HTR-8/SVneo (cell line): Measurements from ENCODE around the gene PPP4R2.

ENCODE experiments used
- DNase-seq: peaks from one replicate; pipeline ENCODE4 v3.0.0; 2011; ENCODE audit warnings: low spot score, mixed read lengths; ENCODE audit not compliant: insufficient read length
- FAIRE-seq: peaks from 2 replicates; lab custom pipeline; 2011; peaks lifted over from hg19 to GRCh38; lab: Jason Lieb, UNC

The PPP4R2 gene

DNA sequence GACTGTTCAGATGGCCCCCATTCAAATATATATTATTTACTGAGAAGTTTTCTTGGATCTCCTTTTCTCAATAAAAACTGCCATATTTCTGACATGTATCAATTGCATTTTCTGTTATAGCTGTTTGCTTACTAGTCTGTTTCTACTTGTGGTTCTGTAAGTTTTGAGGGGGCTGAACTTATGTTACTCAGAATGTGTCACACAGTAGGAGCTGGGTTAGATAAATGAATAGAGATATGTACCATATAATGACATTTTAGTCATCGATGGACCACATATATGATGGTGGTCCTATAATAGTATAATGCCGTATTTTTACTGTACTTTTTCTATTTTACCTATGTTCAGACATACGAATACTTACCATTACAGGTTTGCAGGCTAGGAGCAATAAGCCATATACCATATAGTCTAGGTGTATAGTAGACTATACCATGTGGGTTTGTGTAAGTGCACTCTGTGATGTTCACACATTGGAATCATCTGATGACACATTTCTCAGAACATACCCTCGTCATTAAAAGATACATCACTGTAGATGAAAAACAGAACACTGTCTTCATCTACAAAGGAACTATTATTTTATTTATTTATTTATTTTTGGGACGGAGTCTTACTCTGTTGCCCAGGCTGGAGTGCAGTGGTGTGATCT is 22.3 kb downstream of the PPP4R2 start:
- DNase-seq (no peak), FAIRE-seq (no peak)

DNA sequence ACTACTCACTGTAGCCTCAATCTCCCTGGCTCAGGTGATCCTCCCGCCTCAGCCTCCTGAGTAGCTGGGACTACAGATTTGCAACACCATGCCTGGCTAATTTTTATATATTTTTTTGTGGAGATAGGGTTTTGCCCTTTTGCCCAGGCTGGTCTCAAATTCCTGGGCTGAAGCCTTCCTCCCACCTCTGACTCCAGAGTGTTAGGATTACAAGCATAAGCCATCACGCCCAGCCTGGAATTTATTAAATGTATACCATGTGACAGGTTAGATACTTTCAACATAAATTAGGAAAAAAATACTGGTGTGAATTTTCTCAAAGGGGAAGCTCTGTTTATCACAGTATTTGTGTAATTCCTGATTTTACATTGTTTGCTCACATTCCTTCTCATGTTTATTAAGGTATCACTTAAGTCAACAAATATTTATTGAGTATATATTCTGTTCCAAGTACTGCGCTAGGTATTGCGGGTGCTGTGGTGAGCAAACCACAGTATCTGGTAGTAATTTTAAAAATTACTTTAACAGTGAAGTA is 24.8 kb downstream of the PPP4R2 start:
- DNase-seq: no peak
- no peak for FAIRE-seq

GRCh38 chr3:73024836-73025235 is 28.2 kb downstream of the PPP4R2 start:
- DNase-seq (no peak), FAIRE-seq (no peak)

DNA sequence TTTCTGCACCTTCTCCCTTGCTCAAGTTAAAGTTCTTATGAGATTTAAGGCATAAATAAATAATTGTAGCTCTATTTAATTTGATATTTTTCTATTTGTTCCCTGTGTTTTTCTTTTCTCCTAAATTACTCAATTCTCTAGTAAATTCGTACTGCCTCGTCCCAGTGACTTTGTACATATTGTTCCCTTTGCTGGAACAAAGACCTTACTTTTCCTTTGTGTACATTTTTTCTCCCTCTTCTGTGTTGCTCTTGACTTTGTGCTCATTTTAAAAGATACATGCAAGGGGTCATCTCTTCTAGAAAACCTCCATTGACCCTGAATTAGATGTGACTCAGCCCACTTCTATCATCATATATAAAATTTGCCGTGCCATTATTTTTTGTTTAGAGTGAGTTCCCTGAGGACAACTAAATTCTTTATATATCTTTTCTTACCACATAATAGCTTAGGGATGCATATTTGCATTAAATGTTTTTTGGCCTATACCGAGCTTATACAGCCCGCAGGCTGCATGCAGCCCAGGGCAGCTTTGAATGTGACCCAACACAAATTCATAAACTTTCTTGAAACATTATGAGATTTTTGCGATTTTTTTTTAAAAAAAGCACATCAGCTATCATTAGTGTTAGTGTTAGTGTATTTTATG is 29.6 kb downstream of the PPP4R2 start:
- FAIRE-seq (no peak), DNase-seq (no peak)

DNA sequence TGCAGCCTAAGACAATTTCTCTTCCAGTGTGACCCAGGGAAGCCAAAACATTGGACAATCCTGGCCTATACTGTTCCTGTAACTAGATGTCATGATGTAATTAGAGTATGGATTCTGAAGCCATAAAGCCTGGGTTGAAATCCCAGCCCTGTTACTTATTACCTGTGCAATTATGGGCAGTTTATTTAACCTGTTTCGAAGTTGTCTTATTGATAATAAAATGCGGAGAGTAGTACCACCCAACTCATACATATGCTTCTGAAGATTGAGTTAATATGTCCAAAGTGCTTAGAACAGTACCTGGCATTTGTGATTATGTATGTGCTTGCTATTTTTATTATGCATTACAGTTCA is 30.1 kb downstream of the PPP4R2 start:
- DNase-seq (no peak), FAIRE-seq (no peak)

- FAIRE-seq (no peak), DNase-seq (no peak)
Measured at GRCh38 chr3:73028803-73029202, 32.2 kb downstream of the PPP4R2 start.

GRCh38 chr3:73029321-73029796 is 32.7 kb downstream of the PPP4R2 start:
- peak; percentile 57 for FAIRE-seq

GRCh38 chr3:73030073-73030597 is 33.5 kb downstream of the PPP4R2 start:
- no peak for FAIRE-seq
- no peak for DNase-seq

More at GRCh38 chr3:73029321-73029796, 32.7 kb downstream of the PPP4R2 start:
- DNase-seq: peak; percentile 48

DNA sequence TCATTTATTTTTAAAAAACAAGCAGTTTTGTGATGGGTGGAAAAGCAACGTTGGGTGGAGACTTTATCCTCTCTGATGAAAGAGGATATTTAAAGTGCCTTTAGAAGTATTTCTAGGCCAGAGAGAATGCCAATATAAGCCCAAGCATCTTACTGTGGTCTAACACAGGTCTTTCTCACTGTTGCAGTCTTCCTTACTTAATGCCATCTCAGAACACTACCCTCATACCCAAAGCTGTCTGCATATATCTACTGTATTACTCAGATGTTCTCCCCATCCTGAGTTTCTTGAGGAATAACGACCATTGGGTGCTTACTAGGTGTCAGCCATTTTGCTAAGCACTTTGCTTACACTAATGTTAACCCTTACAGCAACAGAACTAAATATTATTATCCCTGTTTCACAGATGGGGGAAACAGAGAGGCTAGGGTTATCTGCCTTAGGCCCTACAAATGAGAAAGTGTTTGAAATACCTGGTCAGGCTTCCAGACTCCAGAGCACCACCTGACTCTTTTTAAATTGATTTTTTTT is 35.0 kb downstream of the PPP4R2 start:
- no peak for DNase-seq
- FAIRE-seq: no peak

DNA sequence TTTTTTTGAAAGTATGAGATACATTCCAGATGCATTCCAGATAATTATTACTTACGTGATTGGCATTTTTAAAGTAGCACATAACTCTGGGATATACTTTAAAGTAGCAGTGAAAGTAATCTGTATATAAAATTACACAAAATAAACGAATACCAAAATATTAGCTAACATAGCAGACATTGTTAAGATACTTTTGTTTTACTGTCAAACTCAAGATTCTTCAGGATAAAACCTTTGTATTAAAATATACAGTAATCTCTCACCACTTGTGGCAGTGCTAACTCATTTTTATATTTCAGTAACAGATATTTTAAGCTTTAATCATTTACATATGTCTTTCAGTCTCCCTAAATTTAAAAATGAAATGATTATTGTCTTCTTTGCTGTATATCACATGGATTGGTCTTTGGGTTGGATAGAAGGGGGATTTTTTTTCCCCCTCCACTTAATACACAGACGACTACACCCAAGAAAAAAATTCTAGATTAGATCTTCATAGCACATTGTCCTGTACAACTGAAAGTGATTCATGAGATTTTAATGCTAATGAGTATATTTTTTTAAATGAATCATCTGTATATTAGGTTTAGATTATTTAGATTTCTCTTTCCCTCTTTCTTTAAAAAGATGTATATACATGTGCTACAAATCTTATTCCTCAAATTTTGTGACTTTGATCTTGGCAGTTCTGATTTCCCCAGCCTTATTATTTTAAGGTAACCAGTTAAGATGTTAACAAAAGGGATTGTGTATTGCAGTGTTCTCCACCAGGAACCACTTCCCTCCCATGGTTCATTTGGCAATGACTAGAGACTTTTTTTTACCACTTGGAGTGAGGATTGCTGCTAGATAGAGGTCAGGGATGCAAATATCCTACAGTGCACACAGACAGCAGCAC is 40.3 kb downstream of the PPP4R2 start:
- DNase-seq: no peak
- no peak for FAIRE-seq

- no peak for FAIRE-seq
- no peak for DNase-seq
Measured at GRCh38 chr3:73041537-73041936, 44.9 kb downstream of the PPP4R2 start.

DNA sequence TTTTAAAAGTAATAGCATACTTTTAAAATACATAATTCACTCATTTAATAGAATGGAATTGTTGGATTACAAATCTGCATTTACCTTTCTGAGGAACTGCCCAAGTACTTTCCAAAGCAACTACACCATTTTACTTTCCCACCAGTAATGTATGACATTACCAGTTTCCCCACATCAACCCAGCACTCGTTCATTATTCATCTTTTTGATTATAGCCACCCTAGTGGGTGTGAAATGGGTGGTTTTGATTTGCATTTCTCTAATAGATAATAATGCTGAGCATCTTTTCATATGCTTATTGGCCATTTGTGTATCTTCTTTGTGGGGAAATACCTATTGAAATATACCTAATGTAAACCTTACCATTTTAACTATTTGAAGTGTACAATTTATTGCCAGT is 46.8 kb downstream of the PPP4R2 start:
- no peak for FAIRE-seq

GRCh38 chr3:73045391-73045790 is 48.8 kb downstream of the PPP4R2 start:
- no peak for DNase-seq
- FAIRE-seq: no peak

More for the DNA sequence above, 46.8 kb downstream of the PPP4R2 start:
- no peak for DNase-seq

GRCh38 chr3:73046195-73046594 is 49.6 kb downstream of the PPP4R2 start:
- DNase-seq (no peak), FAIRE-seq (no peak)

DNA sequence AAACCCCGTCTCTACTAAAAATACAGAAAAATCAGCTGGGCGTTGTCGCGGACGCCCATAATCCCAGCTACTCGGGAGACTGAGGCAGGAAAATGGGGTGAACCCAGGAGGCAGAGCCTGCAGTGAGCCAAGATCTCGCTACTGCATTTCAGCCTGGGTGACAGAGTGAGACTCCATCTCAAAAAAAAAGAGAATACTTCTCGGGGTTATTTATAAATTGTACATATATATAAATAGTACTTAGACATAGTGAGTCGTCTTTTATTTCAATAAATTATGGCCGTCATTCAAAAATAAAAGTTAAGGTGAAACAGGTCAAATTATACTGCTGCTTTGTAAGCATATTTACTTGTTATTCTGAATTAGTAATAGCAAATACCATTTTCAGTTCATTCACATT is 52.7 kb downstream of the PPP4R2 start:
- FAIRE-seq: no peak

GRCh38 chr3:73052857-73053256 is 56.2 kb downstream of the PPP4R2 start:
- DNase-seq (no peak), FAIRE-seq (no peak)

More for the DNA sequence above, 52.7 kb downstream of the PPP4R2 start:
- DNase-seq: no peak

DNA sequence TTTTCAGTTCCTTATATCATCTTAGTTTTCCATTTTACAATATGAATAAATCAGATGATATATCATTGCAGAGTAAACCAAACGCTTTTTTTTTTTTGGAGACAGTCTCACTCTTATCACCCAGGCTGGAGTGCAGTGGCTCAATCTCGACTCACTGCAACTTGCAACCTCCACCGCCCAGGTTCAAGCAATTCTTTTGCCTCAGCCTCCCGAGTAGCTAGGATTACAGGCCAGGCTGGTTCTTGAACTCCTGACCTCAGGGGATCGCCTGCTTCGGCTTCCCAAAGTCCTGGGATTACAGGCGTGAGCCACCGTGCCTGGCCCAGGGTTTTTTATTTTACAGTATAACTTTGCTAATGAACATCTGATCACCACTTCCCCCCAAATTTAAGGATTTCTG is 59.0 kb downstream of the PPP4R2 start:
- DNase-seq (no peak), FAIRE-seq (no peak)

GRCh38 chr3:73056014-73056844 is 59.6 kb downstream of the PPP4R2 start:
- DNase-seq (peak; percentile 15), FAIRE-seq (no peak)

DNA sequence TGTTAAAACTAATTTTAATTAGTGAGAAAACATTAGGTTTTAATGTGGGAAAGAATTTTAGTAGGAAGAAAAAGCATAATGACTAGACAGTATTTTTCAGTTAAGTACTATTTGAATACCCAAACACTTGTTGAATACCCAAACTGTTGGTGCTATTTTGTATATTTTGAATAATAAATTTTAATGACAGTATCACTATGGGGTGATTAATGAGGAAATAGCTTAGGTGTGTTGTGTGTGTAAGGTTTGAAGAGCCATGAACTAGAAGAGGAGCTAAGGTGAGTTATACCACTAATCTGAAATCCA is 60.2 kb downstream of the PPP4R2 start:
- no peak for DNase-seq
- no peak for FAIRE-seq
